WTC11 (cell line): Measurements from ENCODE around the gene CACNA2D3. TPM values are rescaled to one million over a fixed set of nuclear protein-coding genes. Genes with fewer than 3 reads are reported as not detected.

Experiments
- ATAC-seq: fragments of 200-7000 bp; cut with Tn5 transposase; 2 replicates; pipeline ENCODE4 v1.10.0; 2021; ENCODE audit warnings: mild to moderate bottlenecking, moderate library complexity
- CTCF ChIA-PET: fragments of 300-600 bp; sonication (Branson Sonifier 250); formaldehyde crosslinking; loops from one replicate; lab custom pipeline; 2021; ENCODE audit warnings: antibody characterized with exemption; lab: Charles Lee
- POLR2A ChIA-PET: fragments of 350-600 bp; sonication (Branson Sonifier 250); formaldehyde crosslinking; loops from one replicate; lab custom pipeline; 2021; ENCODE audit warnings: antibody characterized with exemption; lab: Charles Lee
- DNase-seq: peaks from one replicate; pipeline ENCODE4 v3.0.0; 2021; ENCODE audit warnings: low spot score
- H3K27ac Mint-ChIP-seq: 2 replicates; pipeline ENCODE4 v1.8.0; 2021; ENCODE audit warnings: mixed read lengths
- H3K27me3 Mint-ChIP-seq: 2 replicates; pipeline ENCODE4 v1.8.0; 2021; ENCODE audit warnings: low read depth, mild to moderate bottlenecking, moderate library complexity, mixed read lengths
- H3K36me3 Mint-ChIP-seq: 2 replicates; pipeline ENCODE4 v1.8.0; 2021; ENCODE audit warnings: mixed read lengths
- H3K4me1 Mint-ChIP-seq: 2 replicates; pipeline ENCODE4 v1.8.0; 2022; ENCODE audit warnings: mixed read lengths
- H3K4me3 Mint-ChIP-seq: 2 replicates; pipeline ENCODE4 v1.8.0; 2021; ENCODE audit warnings: mild to moderate bottlenecking, moderate library complexity, mixed read lengths
- H3K9me3 Mint-ChIP-seq: 2 replicates; pipeline ENCODE4 v1.8.0; 2021; ENCODE audit warnings: mixed read lengths
- ATF3 ChIP-seq: sonication (generic); formaldehyde crosslinking; conservative IDR thresholded peaks from 2 replicates; pipeline ENCODE4 v1.8.1; 2022; ENCODE audit warnings: mild to moderate bottlenecking, missing genetic modification reagents
- CDX4 ChIP-seq: fragments of 250-450 bp; sonication (Bioruptor Pico); IDR thresholded peaks from 2 replicates; pipeline ENCODE4 v1.9.0; 2021; ENCODE audit warnings: moderate library complexity, mild to moderate bottlenecking, inconsistent platforms, borderline replicate concordance
- CREB1 ChIP-seq: sonication (generic); formaldehyde crosslinking; IDR thresholded peaks from 2 replicates; pipeline ENCODE4 v1.8.0; 2023; ENCODE audit warnings: mild to moderate bottlenecking, missing genetic modification reagents
- ETV6 ChIP-seq: sonication (generic); formaldehyde crosslinking; IDR thresholded peaks from 2 replicates; pipeline ENCODE4 v1.8.1; 2022; ENCODE audit warnings: mild to moderate bottlenecking, missing genetic modification reagents
- FOXP1 ChIP-seq: sonication (generic); formaldehyde crosslinking; IDR thresholded peaks from 2 replicates; pipeline ENCODE4 v1.8.0; 2022; ENCODE audit warnings: missing genetic modification reagents, mild to moderate bottlenecking, moderate library complexity, borderline replicate concordance
- HMGA2 ChIP-seq: fragments of 250-450 bp; sonication (Bioruptor Pico); IDR thresholded peaks from 2 replicates; pipeline ENCODE4 v1.4.0; 2021; ENCODE audit warnings: mild to moderate bottlenecking, moderate library complexity
- SP1 ChIP-seq: sonication (generic); formaldehyde crosslinking; conservative IDR thresholded peaks from 2 replicates; pipeline ENCODE4 v1.8.1; 2022; ENCODE audit warnings: missing genetic modification reagents
- STAT6 ChIP-seq: sonication (generic); formaldehyde crosslinking; conservative IDR thresholded peaks from 2 replicates; pipeline ENCODE4 v1.8.1; 2023; ENCODE audit warnings: mild to moderate bottlenecking, low read depth, missing genetic modification reagents, moderate library complexity
- TCF7 ChIP-seq: sonication (generic); formaldehyde crosslinking; IDR thresholded peaks from 2 replicates; pipeline ENCODE4 v1.8.0; 2022; ENCODE audit warnings: mild to moderate bottlenecking, low read depth, missing genetic modification reagents, moderate library complexity
- TP53 ChIP-seq: sonication (generic); formaldehyde crosslinking; IDR thresholded peaks from 2 replicates; pipeline ENCODE4 v1.8.1; 2023; ENCODE audit warnings: mild to moderate bottlenecking, missing genetic modification reagents
- USF2 ChIP-seq: sonication (generic); formaldehyde crosslinking; IDR thresholded peaks from 2 replicates; pipeline ENCODE4 v1.8.1; 2023; ENCODE audit warnings: mild to moderate bottlenecking, missing genetic modification reagents, moderate library complexity
- ZBTB43 ChIP-seq: sonication (generic); formaldehyde crosslinking; IDR thresholded peaks from 2 replicates; pipeline ENCODE4 v1.8.1; 2023; ENCODE audit warnings: mild to moderate bottlenecking, missing genetic modification reagents
- ZNF232 ChIP-seq: sonication (generic); formaldehyde crosslinking; IDR thresholded peaks from 2 replicates; pipeline ENCODE4 v1.8.0; 2022; ENCODE audit warnings: mild to moderate bottlenecking, missing genetic modification reagents
- ZNF317 ChIP-seq: sonication (generic); formaldehyde crosslinking; IDR thresholded peaks from 2 replicates; pipeline ENCODE4 v1.8.1; 2023; ENCODE audit warnings: low read depth, mild to moderate bottlenecking, moderate library complexity, missing genetic modification reagents, borderline replicate concordance
- ZNF423 ChIP-seq: fragments of 250-450 bp; sonication (Bioruptor Pico); IDR thresholded peaks from 2 replicates; pipeline ENCODE4 v2.1.2; 2022; ENCODE audit warnings: mild to moderate bottlenecking, moderate library complexity
- total RNA-seq: library from RNA; stranded (reverse); gene quantifications from 3 replicates; pipeline ENCODE4 v1.2.3, GENCODE V29; 2021
- TF ChIP-seq, protein P1 (sequence below): sonication (generic); formaldehyde crosslinking; IDR thresholded peaks from 2 replicates; pipeline ENCODE4 v1.8.0; 2022; ENCODE audit warnings: mild to moderate bottlenecking, missing genetic modification reagents
- TF ChIP-seq, protein P2 (sequence below): sonication (generic); formaldehyde crosslinking; IDR thresholded peaks from 2 replicates; pipeline ENCODE4 v1.8.0; 2023; ENCODE audit warnings: missing genetic modification reagents, mild to moderate bottlenecking, borderline replicate concordance
- TF ChIP-seq, protein P3 (sequence below): sonication (generic); formaldehyde crosslinking; IDR thresholded peaks from 2 replicates; pipeline ENCODE4 v1.8.1; 2022; ENCODE audit warnings: mild to moderate bottlenecking, missing genetic modification reagents, moderate library complexity, borderline replicate concordance

Gene CACNA2D3
- total RNA-seq, 1 experiment from 2014 or later = 5.0 TPM

DNA sequence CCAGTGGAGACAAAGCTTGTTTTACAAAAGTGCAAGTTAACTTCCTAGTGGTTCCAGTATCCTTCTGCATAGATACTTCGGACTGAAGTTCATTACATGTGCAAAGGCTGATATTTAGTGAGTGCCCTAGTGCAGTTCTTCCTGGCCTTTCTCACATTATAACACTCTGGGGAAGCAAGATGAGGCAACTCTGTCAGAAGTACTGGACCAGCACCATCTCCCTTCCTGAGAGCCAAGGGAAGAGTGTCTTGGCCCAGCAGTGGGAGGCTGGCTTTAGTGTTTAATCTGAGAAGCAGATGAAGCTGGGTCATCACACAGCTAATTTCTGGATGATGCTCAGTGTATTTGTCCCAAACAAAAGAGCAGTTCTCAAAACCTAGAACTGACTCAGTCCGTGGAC lies 397.7 kb downstream of the CACNA2D3 start (continued):
- TF ChIP-seq ETV6 (CRISPR knock-in tag) (no peak), CREB1 (CRISPR knock-in tag) (no peak), ATF3 (CRISPR knock-in tag) (no peak), STAT6 (CRISPR knock-in tag) (no peak), ZBTB43 (no peak), TP53 (CRISPR knock-in tag) (no peak), SP1 (no peak), FOXP1 (CRISPR knock-in tag) (no peak), ZNF232 (no peak), USF2 (CRISPR knock-in tag) (no peak)

DNA sequence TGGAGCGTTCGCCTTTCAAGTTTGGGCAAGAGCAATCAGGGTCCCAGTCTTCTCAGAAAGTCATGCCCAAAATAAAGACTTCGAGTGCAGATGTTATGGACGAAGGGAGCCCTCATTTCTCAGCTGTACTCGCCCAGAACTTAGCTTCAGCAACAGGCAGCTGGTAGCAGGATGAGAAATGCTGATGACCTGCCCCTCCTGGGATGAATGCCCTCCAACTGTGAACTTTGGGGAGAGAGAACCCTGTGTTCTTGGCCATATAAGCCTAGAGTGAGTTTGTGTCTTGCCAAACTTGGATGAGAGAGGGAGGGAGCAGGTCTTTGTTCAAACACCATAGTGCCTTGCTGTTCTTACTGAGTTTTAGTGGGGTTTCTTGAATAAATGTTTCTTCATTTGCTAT lies 405.2 kb downstream of the CACNA2D3 start:
- Mint-ChIP-seq H3K4me3 (no peak overlapping the region), H3K4me1 (peaks cover 17% of the 10 kb centered on the region), H3K36me3 (peaks cover 4% of the 10 kb centered on the region; the same call in 1 of the 2 replicates), H3K9me3 (peaks cover 9% of the 10 kb centered on the region; the same call in 1 of the 2 replicates), H3K27me3 (no peaks in the 10 kb centered on the region), H3K27ac (no peak overlapping the region)
- ChIA-PET CTCF (interaction anchor here (0.7 to 1.5 kb wide), 2 partner anchors 10 to 381 kb away, joined by 3 to 6 read pairs; no protein-coding TSS in a partner anchor), POLR2A (no interaction called here)
- no peak for ATAC-seq
- no peak for TF ChIP-seq HMGA2 (CRISPR knock-in tag)
- no peak for TF ChIP-seq STAT6 (CRISPR knock-in tag)
- no peak for TF ChIP-seq CDX4 (CRISPR knock-in tag)
- TF ChIP-seq SP1 = no peak
- TF ChIP-seq FOXP1 (CRISPR knock-in tag) = no peak
- TF ChIP-seq, protein P1, sequence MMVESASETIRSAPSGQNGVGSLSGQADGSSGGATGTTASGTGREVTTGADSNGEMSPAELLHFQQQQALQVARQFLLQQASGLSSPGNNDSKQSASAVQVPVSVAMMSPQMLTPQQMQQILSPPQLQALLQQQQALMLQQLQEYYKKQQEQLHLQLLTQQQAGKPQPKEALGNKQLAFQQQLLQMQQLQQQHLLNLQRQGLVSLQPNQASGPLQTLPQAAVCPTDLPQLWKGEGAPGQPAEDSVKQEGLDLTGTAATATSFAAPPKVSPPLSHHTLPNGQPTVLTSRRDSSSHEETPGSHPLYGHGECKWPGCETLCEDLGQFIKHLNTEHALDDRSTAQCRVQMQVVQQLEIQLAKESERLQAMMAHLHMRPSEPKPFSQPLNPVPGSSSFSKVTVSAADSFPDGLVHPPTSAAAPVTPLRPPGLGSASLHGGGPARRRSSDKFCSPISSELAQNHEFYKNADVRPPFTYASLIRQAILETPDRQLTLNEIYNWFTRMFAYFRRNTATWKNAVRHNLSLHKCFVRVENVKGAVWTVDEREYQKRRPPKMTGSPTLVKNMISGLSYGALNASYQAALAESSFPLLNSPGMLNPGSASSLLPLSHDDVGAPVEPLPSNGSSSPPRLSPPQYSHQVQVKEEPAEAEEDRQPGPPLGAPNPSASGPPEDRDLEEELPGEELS (CRISPR knock-in tag) = no peak
- no peak for TF ChIP-seq TCF7 (CRISPR knock-in tag)
- no peak for TF ChIP-seq ZNF317
- no peak for TF ChIP-seq ZNF423 (CRISPR knock-in tag)
- no peak for TF ChIP-seq ZNF232
- TF ChIP-seq, protein P2, sequence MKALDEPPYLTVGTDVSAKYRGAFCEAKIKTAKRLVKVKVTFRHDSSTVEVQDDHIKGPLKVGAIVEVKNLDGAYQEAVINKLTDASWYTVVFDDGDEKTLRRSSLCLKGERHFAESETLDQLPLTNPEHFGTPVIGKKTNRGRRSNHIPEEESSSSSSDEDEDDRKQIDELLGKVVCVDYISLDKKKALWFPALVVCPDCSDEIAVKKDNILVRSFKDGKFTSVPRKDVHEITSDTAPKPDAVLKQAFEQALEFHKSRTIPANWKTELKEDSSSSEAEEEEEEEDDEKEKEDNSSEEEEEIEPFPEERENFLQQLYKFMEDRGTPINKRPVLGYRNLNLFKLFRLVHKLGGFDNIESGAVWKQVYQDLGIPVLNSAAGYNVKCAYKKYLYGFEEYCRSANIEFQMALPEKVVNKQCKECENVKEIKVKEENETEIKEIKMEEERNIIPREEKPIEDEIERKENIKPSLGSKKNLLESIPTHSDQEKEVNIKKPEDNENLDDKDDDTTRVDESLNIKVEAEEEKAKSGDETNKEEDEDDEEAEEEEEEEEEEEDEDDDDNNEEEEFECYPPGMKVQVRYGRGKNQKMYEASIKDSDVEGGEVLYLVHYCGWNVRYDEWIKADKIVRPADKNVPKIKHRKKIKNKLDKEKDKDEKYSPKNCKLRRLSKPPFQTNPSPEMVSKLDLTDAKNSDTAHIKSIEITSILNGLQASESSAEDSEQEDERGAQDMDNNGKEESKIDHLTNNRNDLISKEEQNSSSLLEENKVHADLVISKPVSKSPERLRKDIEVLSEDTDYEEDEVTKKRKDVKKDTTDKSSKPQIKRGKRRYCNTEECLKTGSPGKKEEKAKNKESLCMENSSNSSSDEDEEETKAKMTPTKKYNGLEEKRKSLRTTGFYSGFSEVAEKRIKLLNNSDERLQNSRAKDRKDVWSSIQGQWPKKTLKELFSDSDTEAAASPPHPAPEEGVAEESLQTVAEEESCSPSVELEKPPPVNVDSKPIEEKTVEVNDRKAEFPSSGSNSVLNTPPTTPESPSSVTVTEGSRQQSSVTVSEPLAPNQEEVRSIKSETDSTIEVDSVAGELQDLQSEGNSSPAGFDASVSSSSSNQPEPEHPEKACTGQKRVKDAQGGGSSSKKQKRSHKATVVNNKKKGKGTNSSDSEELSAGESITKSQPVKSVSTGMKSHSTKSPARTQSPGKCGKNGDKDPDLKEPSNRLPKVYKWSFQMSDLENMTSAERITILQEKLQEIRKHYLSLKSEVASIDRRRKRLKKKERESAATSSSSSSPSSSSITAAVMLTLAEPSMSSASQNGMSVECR (CRISPR knock-in tag) = no peak
- TF ChIP-seq, protein P3, sequence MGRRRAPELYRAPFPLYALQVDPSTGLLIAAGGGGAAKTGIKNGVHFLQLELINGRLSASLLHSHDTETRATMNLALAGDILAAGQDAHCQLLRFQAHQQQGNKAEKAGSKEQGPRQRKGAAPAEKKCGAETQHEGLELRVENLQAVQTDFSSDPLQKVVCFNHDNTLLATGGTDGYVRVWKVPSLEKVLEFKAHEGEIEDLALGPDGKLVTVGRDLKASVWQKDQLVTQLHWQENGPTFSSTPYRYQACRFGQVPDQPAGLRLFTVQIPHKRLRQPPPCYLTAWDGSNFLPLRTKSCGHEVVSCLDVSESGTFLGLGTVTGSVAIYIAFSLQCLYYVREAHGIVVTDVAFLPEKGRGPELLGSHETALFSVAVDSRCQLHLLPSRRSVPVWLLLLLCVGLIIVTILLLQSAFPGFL (CRISPR knock-in tag) = no peak
- no peak for DNase-seq
